Measurements from ENCODE around the gene RADIL.

RADIL gene

GRCh38 chr7:4800487-4800886 lies 83.0 kb downstream of the RADIL start:
- TF ChIP-seq, protein P1, sequence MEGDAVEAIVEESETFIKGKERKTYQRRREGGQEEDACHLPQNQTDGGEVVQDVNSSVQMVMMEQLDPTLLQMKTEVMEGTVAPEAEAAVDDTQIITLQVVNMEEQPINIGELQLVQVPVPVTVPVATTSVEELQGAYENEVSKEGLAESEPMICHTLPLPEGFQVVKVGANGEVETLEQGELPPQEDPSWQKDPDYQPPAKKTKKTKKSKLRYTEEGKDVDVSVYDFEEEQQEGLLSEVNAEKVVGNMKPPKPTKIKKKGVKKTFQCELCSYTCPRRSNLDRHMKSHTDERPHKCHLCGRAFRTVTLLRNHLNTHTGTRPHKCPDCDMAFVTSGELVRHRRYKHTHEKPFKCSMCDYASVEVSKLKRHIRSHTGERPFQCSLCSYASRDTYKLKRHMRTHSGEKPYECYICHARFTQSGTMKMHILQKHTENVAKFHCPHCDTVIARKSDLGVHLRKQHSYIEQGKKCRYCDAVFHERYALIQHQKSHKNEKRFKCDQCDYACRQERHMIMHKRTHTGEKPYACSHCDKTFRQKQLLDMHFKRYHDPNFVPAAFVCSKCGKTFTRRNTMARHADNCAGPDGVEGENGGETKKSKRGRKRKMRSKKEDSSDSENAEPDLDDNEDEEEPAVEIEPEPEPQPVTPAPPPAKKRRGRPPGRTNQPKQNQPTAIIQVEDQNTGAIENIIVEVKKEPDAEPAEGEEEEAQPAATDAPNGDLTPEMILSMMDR (IDR thresholded peaks at IDR 0.05; ENCODE audit: borderline replicate concordance, control extremely low read depth, extremely low read depth, insufficient read depth, missing control alignments) = no peak
- in situ Hi-C loops (cut with MboI; ENCODE audit: low sequenced_read_pairs, unreplicated experiment) = no loop called here
- no peak for DNase-seq (ENCODE audit: low spot score)

DNA sequence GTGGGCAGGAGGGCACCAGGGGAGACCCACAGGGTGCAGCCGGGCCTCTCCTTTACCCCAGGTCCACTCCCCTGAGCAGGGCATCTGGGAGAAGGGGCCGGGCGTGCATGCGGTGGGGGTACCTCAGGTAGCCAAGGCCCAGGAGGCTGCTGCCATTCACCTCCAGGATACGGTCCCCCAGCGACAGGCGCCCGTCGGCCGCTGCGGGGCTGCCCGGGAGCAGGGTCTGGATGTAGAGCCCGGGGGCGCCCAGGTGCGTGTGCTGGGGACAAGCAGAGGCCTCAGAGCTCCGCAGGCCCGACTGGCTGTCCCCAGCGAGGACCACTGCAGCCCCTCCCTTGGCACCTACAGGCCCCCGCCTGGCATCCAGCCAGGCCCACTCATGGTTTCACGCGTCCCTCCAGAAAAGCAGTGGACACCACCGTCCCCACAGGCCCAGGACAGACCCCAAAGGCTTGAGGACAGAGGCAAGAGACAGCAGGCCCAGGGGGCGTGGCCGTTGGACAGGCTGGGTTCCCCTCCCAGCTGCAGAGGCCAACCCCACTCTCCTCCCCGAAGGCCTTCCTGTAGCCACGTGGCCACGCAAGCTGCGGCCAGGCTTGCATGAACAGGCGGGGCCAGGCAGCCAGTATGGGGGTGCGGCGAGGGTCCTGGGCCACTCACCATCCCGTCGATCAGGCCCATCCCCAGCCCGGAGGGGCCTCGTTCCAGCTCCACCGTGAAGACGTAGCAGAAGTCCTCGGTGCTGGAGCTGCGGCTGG lies 83.8 kb downstream of the RADIL start:
- no peak for DNase-seq (ENCODE audit: low spot score)
- TF ChIP-seq, protein P1 (IDR thresholded peaks at IDR 0.05; ENCODE audit: borderline replicate concordance, control extremely low read depth, extremely low read depth, insufficient read depth, missing control alignments) = no peak
- in situ Hi-C loops (cut with MboI; ENCODE audit: low sequenced_read_pairs, unreplicated experiment) = loop anchor here (10.0 kb wide), 1 partner anchor 285 kb away; no protein-coding TSS in a partner anchor

GRCh38 chr7:4798706-4799235 lies 84.7 kb downstream of the RADIL start:
- TF ChIP-seq, protein P1 (IDR thresholded peaks at IDR 0.05; ENCODE audit: borderline replicate concordance, control extremely low read depth, extremely low read depth, insufficient read depth, missing control alignments) = no peak
- no peak for DNase-seq (ENCODE audit: low spot score)
- in situ Hi-C loops (cut with MboI; ENCODE audit: low sequenced_read_pairs, unreplicated experiment) = loop anchor here (10.0 kb wide), 1 partner anchor 286 kb away; no protein-coding TSS in a partner anchor

DNA sequence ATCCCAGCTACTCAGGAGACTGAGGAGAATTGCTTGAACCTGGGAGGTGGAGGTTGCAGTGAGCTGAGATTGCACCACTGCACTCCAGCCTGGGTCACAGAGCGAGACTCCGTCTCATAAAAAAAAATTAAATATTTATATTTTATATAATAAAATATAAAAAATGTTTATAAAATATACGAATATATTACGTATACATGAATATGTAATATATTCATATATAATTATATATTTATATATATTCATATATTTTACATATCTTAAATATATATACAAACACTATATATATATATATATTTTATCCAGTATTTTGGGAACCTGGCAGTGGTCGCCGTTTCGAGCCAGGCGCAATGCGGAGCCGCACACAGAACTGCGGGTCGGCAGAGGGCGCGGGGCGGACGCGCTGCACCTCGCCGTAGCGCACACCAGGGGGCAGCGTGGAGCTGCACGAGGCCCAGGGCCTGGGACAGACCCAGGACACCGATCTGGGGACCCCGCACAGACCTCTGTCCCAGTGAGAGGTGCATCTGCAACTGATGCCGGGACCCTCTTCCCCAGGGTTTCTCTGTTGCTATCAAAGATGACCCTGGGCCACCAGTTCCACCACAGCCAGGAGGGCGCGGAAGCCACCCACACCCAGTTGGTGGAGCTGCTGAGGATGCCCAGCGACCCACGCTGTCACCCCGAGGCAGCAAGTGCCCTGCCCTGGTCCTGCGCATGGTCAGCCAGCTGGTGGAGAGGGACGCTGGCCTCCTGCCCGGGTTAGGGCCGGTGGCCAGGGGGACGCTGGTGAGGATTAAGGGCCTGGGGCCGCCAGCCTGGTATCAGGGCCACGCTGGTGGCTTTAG lies 85.4 kb downstream of the RADIL start:
- in situ Hi-C loops (cut with MboI; ENCODE audit: low sequenced_read_pairs, unreplicated experiment) = loop anchor here (10.0 kb wide), 1 partner anchor 287 kb away; no protein-coding TSS in a partner anchor
- DNase-seq (ENCODE audit: low spot score) = peak; percentile 86
- TF ChIP-seq, protein P1 (IDR thresholded peaks at IDR 0.05; ENCODE audit: borderline replicate concordance, control extremely low read depth, extremely low read depth, insufficient read depth, missing control alignments) = peak; percentile 98

DNA sequence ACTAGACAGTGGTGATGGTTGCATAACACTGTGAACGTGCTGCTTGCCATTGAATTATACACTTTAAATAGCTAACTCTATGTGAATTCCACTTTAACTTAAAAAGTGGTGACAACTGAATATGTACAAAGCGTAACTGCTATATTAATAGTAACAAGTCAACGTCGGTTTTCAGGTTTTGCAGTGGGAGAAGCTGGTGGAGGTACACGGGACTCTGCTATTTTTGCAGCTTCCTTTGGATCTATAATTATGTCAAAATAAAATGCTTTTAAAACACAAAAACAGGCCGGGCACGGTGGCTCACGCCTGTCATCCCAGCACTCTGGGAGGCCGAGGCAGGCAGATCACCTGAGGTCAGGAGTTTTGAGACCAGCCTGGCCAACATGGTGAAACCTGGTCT lies 87.1 kb downstream of the RADIL start:
- TF ChIP-seq, protein P1 (IDR thresholded peaks at IDR 0.05; ENCODE audit: borderline replicate concordance, control extremely low read depth, extremely low read depth, insufficient read depth, missing control alignments) = no peak
- in situ Hi-C loops (cut with MboI; ENCODE audit: low sequenced_read_pairs, unreplicated experiment) = loop anchor here (10.0 kb wide), 1 partner anchor 288 kb away; no protein-coding TSS in a partner anchor

More for the DNA sequence above, 87.1 kb downstream of the RADIL start:
- DNase-seq (ENCODE audit: low spot score) = no peak

Data from GM13976 (cell line).